CD4-positive, alpha-beta T cell (primary cell): ENCODE results near the gene TINAGL1. TPM values are rescaled to one million over a fixed set of nuclear protein-coding genes. Genes with fewer than 3 reads are reported as not detected.

Source experiments
- ATAC-seq: fragments of 200-7000 bp; cut with Tn5 transposase; one replicate; pipeline ENCODE4 v1.10.0; 2022; ENCODE audit warnings: mild to moderate bottlenecking; ENCODE audit not compliant: poor library complexity
- CTCF ChIA-PET: fragments of 350-600 bp; sonication (Branson Sonifier 250); formaldehyde crosslinking; loops from one replicate; lab custom pipeline; 2021; ENCODE audit warnings: antibody characterized with exemption, inconsistent platforms; lab: Charles Lee
- POLR2A ChIA-PET: fragments of 350-600 bp; sonication (Branson Sonifier 250); formaldehyde crosslinking; loops from one replicate; lab custom pipeline; 2021; ENCODE audit warnings: antibody characterized with exemption, inconsistent platforms; lab: Charles Lee
- DNase-seq, 14 experiments: peaks; one replicate each; pipeline ENCODE4 v3.0.0-alpha.2; 2013 to 2020; ENCODE audit warnings: mixed read lengths in 2 of 14
- H3K27ac ChIP-seq, 2 donors: one replicate each; pipeline versions ENCODE4 v1.5.1 to v1.7.0; 2013; ENCODE audit warnings: low read length in 2 of 2, low read depth in 1 of 2, mild to moderate bottlenecking in 1 of 2
- H3K27me3 ChIP-seq, 2 experiments: 1 replicate in 1 of 2; 2 replicates in 1 of 2; pipeline versions ENCODE4 v1.6.1 to v1.7.0; 2013; ENCODE audit warnings: low read length in 2 of 2, control low read depth in 1 of 2, mild to moderate bottlenecking in 1 of 2, moderate library complexity in 1 of 2; ENCODE audit not compliant: insufficient read depth in 2 of 2, control insufficient read depth in 1 of 2
- H3K36me3 ChIP-seq: one replicate; pipeline ENCODE4 v1.6.1; 2013; ENCODE audit warnings: low read length, control low read depth; ENCODE audit not compliant: insufficient read depth
- H3K4me1 ChIP-seq: one replicate; pipeline ENCODE4 v1.6.1; 2013; ENCODE audit warnings: low read length, control low read depth; ENCODE audit not compliant: insufficient read depth
- H3K4me3 ChIP-seq: one replicate; pipeline ENCODE4 v1.5.1; 2013; ENCODE audit warnings: mild to moderate bottlenecking, low read length, moderate library complexity
- H3K9me3 ChIP-seq, 2 experiments: 1 replicate in 1 of 2; 2 replicates in 1 of 2; pipeline versions ENCODE4 v1.6.1 to v1.7.0; 2013; ENCODE audit warnings: low read length in 2 of 2, mild to moderate bottlenecking in 2 of 2, control low read depth in 1 of 2, moderate library complexity in 1 of 2; ENCODE audit not compliant: control insufficient read depth in 1 of 2, insufficient read depth in 1 of 2
- H3K27ac Mint-ChIP-seq: one replicate; pipeline ENCODE4 v1.8.0; 2020; ENCODE audit warnings: mixed read lengths
- H3K27me3 Mint-ChIP-seq: one replicate; pipeline ENCODE4 v1.8.0; 2021; ENCODE audit warnings: mixed read lengths
- H3K36me3 Mint-ChIP-seq: one replicate; pipeline ENCODE4 v1.8.0; 2021; ENCODE audit warnings: low read depth, mixed read lengths
- H3K4me1 Mint-ChIP-seq: one replicate; pipeline ENCODE4 v1.8.0; 2021; ENCODE audit warnings: low read depth, mixed read lengths
- H3K4me3 Mint-ChIP-seq: one replicate; pipeline ENCODE4 v1.8.0; 2020; ENCODE audit warnings: mild to moderate bottlenecking, mixed read lengths
- H3K9me3 Mint-ChIP-seq: one replicate; pipeline ENCODE4 v1.8.0; 2020; ENCODE audit warnings: mixed read lengths
- intact Hi-C, 2 experiments: fragments of 100-400 bp; cut with DNase I in 1 of 2; cut with micrococcal nuclease in 1 of 2; formaldehyde crosslinking; loops; one replicate each; pipeline versions ENCODE4 v1.15.1 to v1.9.0; 2023 to 2025; cut with DNase I, micrococcal nuclease
- total RNA-seq, 174 experiments: library from RNA in 2 of 174; stranded (reverse) in 2 of 174; gene quantifications; one replicate each; pipeline ENCODE4 v1.2.3 and lab custom pipeline; 2021 to 2026
- TF ChIP-seq, protein P1 (sequence below): fragments of 200-600 bp; IDR thresholded peaks from one replicate; pipeline ENCODE4 v1.8.0; 2022; ENCODE audit warnings: antibody characterized with exemption, mild to moderate bottlenecking

Gene TINAGL1
- total RNA-seq, 2 experiments from 2014 or later, result not detected

DNA sequence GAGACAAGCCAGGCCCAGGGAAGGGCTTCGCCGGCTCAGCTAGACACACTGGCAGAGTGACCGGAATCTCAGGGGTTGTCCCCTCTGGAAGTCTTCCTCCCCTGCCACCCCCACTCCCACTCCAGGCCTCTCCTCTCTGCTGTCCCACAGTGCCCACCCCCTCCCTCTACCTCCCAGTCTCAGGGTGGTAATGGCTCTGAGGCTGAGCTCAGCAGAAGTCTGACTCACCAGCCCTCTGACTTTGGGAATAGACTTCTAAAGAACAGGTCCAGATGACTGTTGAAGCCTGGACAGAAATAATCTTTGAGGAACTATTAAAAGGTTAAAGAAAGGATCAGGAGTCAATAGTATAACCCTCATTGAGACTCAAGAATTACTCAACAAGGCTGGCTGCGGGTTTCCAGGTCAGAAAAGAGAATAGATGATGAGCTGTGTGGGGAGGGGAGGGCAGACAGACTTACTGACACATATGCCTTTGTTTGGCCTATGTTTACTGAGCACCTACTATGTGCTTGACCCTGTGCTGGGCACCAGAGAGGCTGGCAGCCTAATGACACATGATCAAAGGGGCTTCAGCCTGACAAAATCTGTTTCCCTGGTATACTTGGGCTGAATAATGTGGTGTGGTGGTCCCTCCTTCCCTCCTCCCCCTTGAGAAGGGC is 49.4 kb downstream of the TINAGL1 start:
- CTCF ChIA-PET, result no interaction called here
- Mint-ChIP-seq H3K27ac (no peak overlapping the region), H3K4me1 (no peaks in the 10 kb centered on the region), H3K9me3 (no peaks in the 10 kb centered on the region), H3K27me3 (peaks cover 4% of the 10 kb centered on the region), H3K36me3 (peaks cover 46% of the 10 kb centered on the region), H3K4me3 (no peak overlapping the region)
- ATAC-seq (no peak), DNase-seq (peak in 1 of 14 experiments; percentile 18)
- Histone ChIP-seq H3K27ac (no peak overlapping the region), H3K36me3 (peaks cover 38% of the 10 kb centered on the region), H3K9me3 (no peaks in the 10 kb centered on the region), H3K4me3 (no peak overlapping the region), H3K4me1 (no peaks in the 10 kb centered on the region), H3K27me3 (no peaks in the 10 kb centered on the region)
- POLR2A ChIA-PET, result no interaction called here
- intact Hi-C loops, result no loop called here
- TF ChIP-seq, protein P1, sequence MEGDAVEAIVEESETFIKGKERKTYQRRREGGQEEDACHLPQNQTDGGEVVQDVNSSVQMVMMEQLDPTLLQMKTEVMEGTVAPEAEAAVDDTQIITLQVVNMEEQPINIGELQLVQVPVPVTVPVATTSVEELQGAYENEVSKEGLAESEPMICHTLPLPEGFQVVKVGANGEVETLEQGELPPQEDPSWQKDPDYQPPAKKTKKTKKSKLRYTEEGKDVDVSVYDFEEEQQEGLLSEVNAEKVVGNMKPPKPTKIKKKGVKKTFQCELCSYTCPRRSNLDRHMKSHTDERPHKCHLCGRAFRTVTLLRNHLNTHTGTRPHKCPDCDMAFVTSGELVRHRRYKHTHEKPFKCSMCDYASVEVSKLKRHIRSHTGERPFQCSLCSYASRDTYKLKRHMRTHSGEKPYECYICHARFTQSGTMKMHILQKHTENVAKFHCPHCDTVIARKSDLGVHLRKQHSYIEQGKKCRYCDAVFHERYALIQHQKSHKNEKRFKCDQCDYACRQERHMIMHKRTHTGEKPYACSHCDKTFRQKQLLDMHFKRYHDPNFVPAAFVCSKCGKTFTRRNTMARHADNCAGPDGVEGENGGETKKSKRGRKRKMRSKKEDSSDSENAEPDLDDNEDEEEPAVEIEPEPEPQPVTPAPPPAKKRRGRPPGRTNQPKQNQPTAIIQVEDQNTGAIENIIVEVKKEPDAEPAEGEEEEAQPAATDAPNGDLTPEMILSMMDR, result no peak

DNA sequence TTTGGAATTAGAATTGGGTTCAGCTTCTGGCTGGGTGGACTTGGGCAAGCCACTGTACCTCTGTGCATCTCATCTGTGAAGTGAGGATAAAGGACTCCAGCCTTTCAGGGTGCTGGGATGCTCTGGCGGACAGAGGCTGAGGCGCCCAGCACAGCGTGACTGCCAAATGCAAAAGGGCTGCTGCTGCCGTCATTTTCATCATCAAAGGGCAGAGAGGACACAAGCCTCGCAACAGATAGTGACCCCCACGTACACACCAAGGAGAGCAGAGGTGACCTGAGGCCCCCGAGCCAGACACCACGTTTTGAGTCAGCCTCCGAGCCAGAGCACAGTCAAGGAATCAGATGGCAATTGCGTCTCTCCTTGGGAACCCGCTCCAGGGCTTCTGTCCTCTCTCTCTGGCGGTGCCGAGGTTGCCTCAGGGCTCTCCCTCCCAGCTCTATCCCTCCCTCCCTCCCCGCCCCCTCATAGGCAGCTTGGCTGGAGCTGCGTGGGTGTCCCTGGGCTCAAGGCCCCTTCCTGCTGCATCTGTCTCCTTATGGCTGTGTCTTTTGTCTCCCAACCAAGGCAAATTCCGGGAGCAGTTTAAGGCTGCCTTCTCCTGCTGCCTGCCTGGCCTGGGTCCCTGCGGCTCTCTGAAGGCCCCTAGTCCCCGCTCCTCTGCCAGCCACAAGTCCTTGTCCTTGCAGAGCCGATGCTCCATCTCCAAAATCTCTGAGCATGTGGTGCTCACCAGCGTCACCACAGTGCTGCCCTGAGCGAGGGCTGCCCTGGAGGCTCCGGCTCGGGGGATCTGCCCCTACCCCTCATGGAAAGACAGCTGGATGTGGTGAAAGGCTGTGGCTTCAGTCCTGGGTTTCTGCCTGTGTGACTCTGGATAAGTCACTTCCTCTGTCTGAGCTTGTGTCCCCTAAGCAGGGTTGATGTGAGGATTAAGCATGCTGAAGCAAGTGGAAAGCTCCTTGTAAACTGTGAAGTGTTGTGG is 50.2 kb downstream of the TINAGL1 start:
- Mint-ChIP-seq H3K4me3 (no peak overlapping the region), H3K36me3 (peaks cover 54% of the 10 kb centered on the region), H3K27me3 (no peaks in the 10 kb centered on the region), H3K4me1 (no peaks in the 10 kb centered on the region), H3K9me3 (no peaks in the 10 kb centered on the region), H3K27ac (no peak overlapping the region)
- intact Hi-C loops, result no loop called here
- DNase-seq (no peak), ATAC-seq (no peak)
- Histone ChIP-seq H3K27ac (no peak overlapping the region), H3K9me3 (no peaks in the 10 kb centered on the region), H3K36me3 (peaks cover 46% of the 10 kb centered on the region), H3K4me1 (no peaks in the 10 kb centered on the region), H3K4me3 (no peak overlapping the region), H3K27me3 (no peaks in the 10 kb centered on the region)
- TF ChIP-seq, protein P1, result no peak
- POLR2A ChIA-PET, result no interaction called here
- CTCF ChIA-PET, result no interaction called here

DNA sequence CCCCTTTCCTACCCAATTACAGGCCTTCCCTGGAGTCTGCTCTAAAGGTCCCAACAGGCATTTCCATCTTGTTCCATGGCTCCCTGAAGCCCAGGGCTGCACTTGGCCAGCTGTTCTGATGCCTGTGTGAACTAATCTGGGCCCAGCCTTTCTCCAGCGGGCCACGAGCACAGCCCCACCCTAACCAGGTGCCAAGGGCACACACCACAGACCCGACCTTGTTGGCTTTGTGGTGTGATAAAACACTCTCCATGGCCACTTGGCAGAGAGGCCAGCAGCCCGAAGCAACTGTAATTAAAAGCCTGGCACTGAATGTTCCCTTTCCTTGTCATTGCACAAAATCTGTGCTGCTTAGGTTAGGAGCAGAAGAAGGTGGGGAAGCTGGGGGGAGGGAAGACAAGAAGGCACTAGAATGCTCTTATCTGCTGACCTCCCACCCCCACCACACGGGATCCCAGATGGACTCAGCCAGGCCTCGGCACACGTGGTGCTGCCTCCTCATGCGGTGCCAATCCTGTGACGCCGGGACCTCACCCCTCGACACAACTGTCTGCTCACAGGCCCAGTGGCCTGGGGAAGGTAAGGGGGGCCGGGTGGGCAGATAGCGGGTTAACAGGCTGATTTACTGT is 51.1 kb downstream of the TINAGL1 start:
- POLR2A ChIA-PET, result no interaction called here
- no peaks in the 10 kb centered on the region for H3K27me3 ChIP-seq
- DNase-seq, result no peak
- Mint-ChIP-seq H3K27me3 (no peaks in the 10 kb centered on the region), H3K27ac (no peak overlapping the region), H3K36me3 (peaks cover 61% of the 10 kb centered on the region), H3K4me1 (no peaks in the 10 kb centered on the region), H3K4me3 (no peak overlapping the region), H3K9me3 (no peaks in the 10 kb centered on the region)
- ATAC-seq, result no peak
- intact Hi-C loops, result no loop called here
- no peak overlapping the region for H3K4me3 ChIP-seq
- TF ChIP-seq, protein P1, result no peak
- no peak overlapping the region for H3K27ac ChIP-seq
- H3K9me3 ChIP-seq, result no peaks in the 10 kb centered on the region
- CTCF ChIA-PET, result no interaction called here
- H3K4me1 ChIP-seq, result no peaks in the 10 kb centered on the region
- H3K36me3 ChIP-seq, result peaks cover 55% of the 10 kb centered on the region
